Neural crest cell (in vitro differentiated cells): ENCODE measurements around the gene ANKRD16. TPM values are rescaled to one million over a fixed set of nuclear protein-coding genes. Genes with fewer than 3 reads are reported as not detected.
"Not testable (repeated sequence)": the region's sequence is repeated elsewhere in the genome, so short reads cannot be mapped to it uniquely, and the experiment has no call there.

ENCODE experiments used
- DNase-seq: peaks from one replicate; pipeline ENCODE4 v3.0.0; 2021; ENCODE audit warnings: low read depth, mixed read lengths, low spot score
- H3K27ac Mint-ChIP-seq: one replicate; pipeline ENCODE4 v1.8.0; 2021; ENCODE audit warnings: mild to moderate bottlenecking, mixed read lengths; ENCODE audit not compliant: unreplicated experiment
- H3K27me3 Mint-ChIP-seq: 2 replicates; pipeline ENCODE4 v1.8.0; 2021; ENCODE audit warnings: low read depth, mild to moderate bottlenecking, mixed read lengths
- H3K36me3 Mint-ChIP-seq: 2 replicates; pipeline ENCODE4 v1.8.0; 2021; ENCODE audit warnings: low read depth, mild to moderate bottlenecking, mixed read lengths
- H3K4me1 Mint-ChIP-seq: 2 replicates; pipeline ENCODE4 v1.8.0; 2021; ENCODE audit warnings: mixed read lengths
- H3K4me3 Mint-ChIP-seq: one replicate; pipeline ENCODE4 v1.8.0; 2021; ENCODE audit warnings: mild to moderate bottlenecking, mixed read lengths
- H3K9me3 Mint-ChIP-seq: 2 replicates; pipeline ENCODE4 v1.8.0; 2021; ENCODE audit warnings: mixed read lengths
- total RNA-seq: library from RNA; stranded (reverse); gene quantifications from 2 replicates; pipeline ENCODE4 v1.2.1, GENCODE V29; 2021
- TF ChIP-seq, protein P1 (sequence below): fragments of 200-600 bp; sonication (generic); conservative IDR thresholded peaks from 2 replicates; pipeline ENCODE4 v1.5.0; 2021; ENCODE audit warnings: antibody characterized with exemption, mild to moderate bottlenecking

ANKRD16 gene
- total RNA-seq, 1 donor from 2014 or later: 13.3 TPM

DNA sequence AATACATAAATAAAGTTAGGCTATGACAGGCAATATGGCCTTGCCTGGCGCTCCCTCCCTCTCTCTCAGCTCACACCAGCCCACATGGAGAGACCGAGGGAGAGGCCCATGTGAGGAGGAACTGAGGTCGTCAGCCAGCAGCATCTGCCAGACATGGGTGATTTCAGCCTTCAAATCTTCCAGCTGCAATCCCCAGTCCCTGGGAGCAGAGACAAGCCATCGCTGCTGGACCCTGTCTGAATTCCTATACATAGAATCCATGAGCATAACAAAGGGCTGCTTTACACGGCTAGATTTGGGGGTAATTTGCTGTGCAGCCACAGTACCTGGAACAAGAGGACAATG is 35.6 kb downstream of the ANKRD16 start:
- TF ChIP-seq, protein P1, sequence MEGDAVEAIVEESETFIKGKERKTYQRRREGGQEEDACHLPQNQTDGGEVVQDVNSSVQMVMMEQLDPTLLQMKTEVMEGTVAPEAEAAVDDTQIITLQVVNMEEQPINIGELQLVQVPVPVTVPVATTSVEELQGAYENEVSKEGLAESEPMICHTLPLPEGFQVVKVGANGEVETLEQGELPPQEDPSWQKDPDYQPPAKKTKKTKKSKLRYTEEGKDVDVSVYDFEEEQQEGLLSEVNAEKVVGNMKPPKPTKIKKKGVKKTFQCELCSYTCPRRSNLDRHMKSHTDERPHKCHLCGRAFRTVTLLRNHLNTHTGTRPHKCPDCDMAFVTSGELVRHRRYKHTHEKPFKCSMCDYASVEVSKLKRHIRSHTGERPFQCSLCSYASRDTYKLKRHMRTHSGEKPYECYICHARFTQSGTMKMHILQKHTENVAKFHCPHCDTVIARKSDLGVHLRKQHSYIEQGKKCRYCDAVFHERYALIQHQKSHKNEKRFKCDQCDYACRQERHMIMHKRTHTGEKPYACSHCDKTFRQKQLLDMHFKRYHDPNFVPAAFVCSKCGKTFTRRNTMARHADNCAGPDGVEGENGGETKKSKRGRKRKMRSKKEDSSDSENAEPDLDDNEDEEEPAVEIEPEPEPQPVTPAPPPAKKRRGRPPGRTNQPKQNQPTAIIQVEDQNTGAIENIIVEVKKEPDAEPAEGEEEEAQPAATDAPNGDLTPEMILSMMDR: no peak
- Mint-ChIP-seq H3K36me3 (no peaks in the 10 kb centered on the region), H3K4me1 (peaks cover 13% of the 10 kb centered on the region), H3K4me3 (no peak overlapping the region), H3K27ac (no peak overlapping the region), H3K9me3 (no peaks in the 10 kb centered on the region), H3K27me3 (no peaks in the 10 kb centered on the region)
- DNase-seq: no peak

- not testable (repeated sequence) for H3K36me3 Mint-ChIP-seq, H3K9me3 Mint-ChIP-seq, H3K27me3 Mint-ChIP-seq, H3K4me3 Mint-ChIP-seq, H3K27ac Mint-ChIP-seq, DNase-seq
- H3K4me1 Mint-ChIP-seq: peaks cover 28% of the 10 kb centered on the region
Observed at GRCh38 chr10:5846667-5847066, 43.0 kb downstream of the ANKRD16 start.

DNA sequence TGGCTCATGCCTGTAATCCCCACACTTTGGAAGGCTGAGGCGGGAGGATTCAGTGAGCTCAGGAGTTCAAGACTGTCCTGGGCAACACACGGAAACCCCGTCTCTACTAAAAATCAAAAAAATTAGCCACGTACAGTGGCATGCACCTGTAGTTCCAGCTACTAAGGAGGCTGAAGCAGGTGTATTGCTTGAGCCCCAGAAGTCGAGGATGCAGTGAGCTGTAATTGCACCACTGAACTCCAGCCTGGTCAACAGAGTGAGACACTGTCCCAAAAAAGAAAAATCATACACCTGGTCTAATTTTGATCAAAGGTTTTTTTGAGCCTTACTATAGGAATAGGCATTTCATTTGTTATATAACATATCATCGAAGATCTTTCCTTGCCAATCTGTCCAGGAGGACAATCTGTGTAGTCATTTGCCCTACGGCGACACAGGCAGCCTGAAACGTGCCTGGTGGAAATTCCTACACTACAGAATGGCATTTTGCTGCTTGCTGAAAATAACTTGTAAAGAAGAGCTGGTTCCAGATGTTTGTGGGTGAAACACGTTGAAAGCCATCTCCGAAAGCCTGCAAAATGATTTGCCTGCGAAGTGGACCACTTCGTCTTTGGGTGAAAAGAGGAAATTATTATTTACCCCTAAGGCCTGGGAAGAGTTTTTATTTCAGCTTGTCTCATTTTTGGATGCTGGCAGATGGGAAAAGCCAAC is 45.2 kb downstream of the ANKRD16 start:
- Mint-ChIP-seq H3K27ac (no peak overlapping the region), H3K36me3 (no peaks in the 10 kb centered on the region), H3K4me3 (no peak overlapping the region), H3K9me3 (no peaks in the 10 kb centered on the region), H3K4me1 (peaks cover 47% of the 10 kb centered on the region), H3K27me3 (no peaks in the 10 kb centered on the region)
- TF ChIP-seq, protein P1: no peak
- DNase-seq: no peak

DNA sequence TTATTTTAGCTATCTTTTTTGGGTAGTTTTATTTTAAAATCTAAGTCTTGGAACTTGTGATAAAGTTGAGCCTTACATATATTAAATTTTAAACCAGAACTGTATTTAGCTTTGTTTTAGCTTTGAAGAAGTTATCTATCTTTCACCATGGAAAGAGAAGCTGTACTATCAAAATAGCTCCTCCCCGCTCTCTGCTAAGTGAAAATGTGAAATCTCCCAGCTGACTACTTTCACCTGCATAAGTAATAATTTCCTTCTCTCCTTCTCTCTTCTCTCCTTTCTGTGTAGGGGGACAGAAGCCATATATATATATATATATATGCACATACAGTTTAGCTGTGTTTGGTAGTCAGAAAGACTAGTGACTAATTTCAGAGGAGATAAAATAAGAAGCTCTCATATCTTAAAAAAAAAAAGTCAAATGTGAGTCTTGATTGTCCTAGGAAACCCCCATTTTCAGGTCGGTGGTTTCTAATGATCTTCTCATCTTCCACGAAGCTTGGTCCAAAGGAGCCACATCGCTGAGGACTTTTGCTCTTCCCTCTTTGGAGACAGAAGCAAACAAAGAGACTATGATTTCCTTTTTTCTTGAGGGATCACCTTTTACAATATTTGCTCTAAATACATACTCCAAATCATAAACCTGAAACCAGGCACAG is 45.9 kb downstream of the ANKRD16 start:
- TF ChIP-seq, protein P1: no peak
- no peak for DNase-seq
- peaks cover 48% of the 10 kb centered on the region for H3K4me1 Mint-ChIP-seq
- no peaks in the 10 kb centered on the region for H3K9me3 Mint-ChIP-seq
- no peaks in the 10 kb centered on the region for H3K27me3 Mint-ChIP-seq
- H3K27ac Mint-ChIP-seq: no peak overlapping the region
- H3K4me3 Mint-ChIP-seq: no peak overlapping the region
- no peaks in the 10 kb centered on the region for H3K36me3 Mint-ChIP-seq

GRCh38 chr10:5841965-5842364 is 47.7 kb downstream of the ANKRD16 start:
- Mint-ChIP-seq H3K9me3 (no peaks in the 10 kb centered on the region), H3K27me3 (no peaks in the 10 kb centered on the region), H3K36me3 (no peaks in the 10 kb centered on the region), H3K4me1 (peaks cover 52% of the 10 kb centered on the region), H3K27ac (peak overlapping the region; percentile 13), H3K4me3 (no peak overlapping the region)
- no peak for DNase-seq
- TF ChIP-seq, protein P1: no peak
